GM21786 (cell line): ENCODE results near the gene ELF4.

Source experiments
- ATAC-seq: cut with Tn5 transposase; IDR thresholded peaks from one replicate; pipeline ENCODE4 v1.9.1; 2021; ENCODE audit not compliant: unreplicated experiment

Gene ELF4

DNA sequence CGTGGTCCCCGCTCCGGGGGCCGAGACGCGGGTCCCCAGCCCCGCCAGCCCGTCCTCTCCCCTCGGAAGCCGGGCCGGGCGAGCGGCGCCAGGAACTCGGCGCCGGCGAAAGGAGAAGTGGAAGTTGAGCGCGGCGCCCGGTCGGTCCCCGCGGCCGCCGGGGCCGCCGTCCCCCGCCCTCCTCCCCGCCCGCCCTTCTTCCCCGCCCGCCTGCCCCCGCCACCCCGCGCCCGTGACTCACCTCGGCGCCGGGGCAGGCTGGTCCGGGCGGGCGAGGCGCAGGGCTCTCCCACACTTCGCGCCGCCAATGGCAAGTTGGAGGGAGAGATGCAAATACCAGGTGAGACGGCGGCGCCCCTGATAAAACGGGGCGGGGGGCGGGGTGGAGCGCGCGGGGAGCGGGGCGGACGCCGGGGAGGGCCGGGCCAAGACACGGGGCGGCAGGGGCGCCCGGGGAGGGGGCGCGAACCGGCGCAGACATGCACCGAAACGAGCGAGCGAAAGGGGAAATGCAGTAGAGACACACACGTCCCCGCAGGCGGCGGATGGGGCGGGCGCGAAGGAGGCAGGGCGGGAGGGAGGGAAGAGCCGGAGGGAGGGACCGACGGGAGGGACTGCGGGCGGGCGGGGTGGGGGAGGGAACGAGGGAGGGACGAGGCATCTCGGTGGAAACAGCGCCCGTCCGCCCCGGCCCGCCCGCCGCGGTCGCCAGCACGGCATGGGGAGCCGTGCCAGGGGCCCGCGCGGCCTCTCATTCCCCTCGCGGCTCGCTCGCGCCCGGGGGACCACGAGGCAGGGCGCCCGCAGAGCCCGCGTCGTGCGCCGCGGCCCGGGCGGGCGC, at the start of gene ELF4:
TSS of gene ELF4 (minus strand) at position 119 of the 841 bp plus-strand sequence. CDS start 29,167 bp downstream, outside the sequence.
- no peak for ATAC-seq

GRCh38 chrX:130159776-130160175, 49.5 kb upstream of the ELF4 start:
- ATAC-seq = no peak

DNA sequence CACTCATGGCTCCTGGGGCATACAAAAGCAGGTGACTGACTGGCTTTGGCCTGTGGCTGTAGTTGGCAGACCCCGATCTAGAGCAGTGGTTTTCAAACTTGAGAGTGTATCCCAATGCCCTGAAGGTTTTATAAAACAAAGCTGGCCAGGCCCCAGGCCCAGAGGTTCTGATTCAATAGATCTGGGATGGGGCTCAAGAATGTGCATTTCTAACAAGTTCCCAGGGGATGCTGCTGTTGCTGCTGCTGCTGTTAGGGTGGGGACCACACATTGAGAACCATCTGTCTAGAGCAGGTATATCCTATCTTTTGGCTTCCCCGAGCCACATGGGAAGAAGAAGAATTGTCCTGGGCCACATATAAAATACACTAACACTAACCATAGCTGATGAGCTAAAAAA, 48.0 kb upstream of the ELF4 start:
- ATAC-seq = no peak

DNA sequence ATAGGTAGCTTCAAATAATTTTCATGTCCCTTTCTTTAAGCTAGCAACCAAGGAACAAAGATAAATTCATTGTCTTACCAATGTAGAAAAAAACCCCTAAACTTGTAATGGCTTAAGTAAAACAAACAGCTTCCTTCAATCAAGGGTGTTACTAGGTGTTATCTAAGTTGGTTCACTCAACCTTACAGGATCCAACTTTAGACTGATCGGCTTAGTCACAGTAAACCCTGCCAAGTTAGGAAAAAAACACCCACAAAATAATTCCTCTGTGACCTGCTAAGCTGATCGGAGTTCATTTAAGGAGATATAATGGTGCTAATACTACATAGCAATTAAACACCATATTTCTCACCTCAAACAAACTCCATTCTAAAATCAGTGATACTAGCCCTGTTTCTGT, 45.3 kb upstream of the ELF4 start:
- no peak for ATAC-seq

- no peak for ATAC-seq
Observed at GRCh38 chrX:130147631-130148030, 37.3 kb upstream of the ELF4 start.

DNA sequence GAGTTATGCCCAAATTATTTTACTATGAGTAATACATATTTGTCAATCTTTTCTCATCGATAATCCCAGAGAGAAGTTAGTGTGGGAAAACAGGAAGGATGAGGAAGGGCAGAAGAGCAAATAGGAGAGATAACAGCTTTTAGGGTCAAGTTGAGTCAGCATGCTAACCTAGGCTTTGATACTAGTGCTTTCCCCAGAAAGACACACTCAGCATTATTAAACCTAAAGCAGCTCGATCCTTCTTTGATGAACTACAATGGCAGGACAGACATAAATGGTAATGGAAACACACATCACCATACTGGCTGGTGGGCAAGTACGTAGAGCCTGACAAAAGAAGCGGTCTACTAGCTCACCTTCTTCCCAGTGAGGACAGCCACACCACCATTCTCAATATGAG, 34.8 kb upstream of the ELF4 start:
- ATAC-seq = no peak

- no peak for ATAC-seq
Observed at GRCh38 chrX:130144509-130144908, 34.2 kb upstream of the ELF4 start.

- ATAC-seq = no peak
Observed at GRCh38 chrX:130139474-130140201, 29.3 kb upstream of the ELF4 start.

DNA sequence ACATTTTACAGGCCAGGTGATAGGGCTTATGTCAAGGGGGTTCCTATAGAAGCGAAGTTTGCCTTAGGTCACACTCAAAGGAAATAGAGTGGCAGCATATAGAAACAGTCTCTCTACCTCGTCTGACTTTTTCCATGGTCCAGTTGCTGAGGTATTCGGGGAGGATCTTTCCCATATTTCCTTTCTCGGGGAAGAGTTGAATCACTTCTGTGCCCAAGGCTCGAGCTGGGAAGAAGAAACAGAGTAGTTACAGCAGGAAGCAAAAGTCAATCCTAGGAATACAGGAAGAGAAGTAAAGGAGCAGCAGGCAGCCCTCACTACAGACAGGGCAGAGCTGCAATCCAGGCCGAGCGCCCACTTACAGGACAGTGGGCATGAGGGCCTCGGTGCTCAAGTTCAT, 26.7 kb upstream of the ELF4 start:
- no peak for ATAC-seq

DNA sequence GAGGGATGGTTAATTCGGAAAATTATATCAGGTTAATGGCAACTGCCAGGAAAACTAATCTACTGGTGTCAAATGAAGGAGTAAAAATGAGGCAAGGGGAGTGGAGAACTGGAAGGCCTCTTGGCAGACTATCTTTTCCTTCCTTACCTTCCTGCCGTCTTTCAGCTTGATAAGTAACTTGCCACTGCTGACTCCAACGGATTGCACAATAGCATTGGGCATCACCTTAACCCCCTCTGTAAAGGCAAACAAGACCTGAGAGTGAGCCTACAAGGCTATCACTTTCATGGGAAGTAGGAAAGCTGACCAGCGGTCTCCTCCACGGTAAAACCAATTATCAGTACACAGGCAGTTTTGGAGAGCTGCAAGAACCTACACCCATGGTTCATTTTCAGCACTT, 26.2 kb upstream of the ELF4 start:
- no peak for ATAC-seq

GRCh38 chrX:130130990-130131389, 20.7 kb upstream of the ELF4 start:
- ATAC-seq = no peak

GRCh38 chrX:130125091-130125874, 15.0 kb upstream of the ELF4 start:
- no peak for ATAC-seq

DNA sequence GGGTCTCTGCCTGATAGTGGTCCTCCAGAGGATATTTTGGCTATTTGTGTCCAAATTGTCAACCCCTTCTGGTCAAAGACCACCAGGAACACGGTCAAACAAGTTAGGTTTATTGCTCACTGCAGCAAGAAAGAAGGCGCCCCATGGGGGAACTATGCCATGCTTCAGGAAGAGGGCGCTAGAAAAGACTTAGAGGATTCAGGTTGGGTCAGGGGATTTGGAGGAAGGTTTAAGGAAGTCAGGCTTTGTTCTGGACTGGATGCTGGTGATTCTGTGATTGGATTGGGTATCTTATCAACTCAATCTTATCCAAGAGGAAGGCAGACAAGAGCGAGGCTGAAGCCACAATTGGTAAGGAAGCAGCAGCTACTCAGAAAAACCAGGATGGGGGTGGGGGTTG, 14.3 kb upstream of the ELF4 start:
- ATAC-seq = no peak

DNA sequence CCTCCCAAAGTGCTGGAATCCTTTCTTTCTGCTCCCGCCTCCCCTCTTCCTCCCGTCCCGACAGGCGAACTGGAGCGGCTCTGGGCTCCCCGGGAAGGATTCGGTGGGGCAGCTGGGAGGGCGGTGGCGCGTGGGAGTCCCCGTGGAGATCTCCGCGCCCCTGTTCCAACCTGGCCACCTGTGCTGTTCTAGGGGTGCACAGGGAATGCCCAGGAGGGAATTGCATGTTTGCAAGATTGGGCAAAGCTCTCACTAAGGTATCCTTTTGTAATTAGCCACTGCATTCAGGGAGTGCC, 11.2 kb upstream of the ELF4 start:
- no peak for ATAC-seq

DNA sequence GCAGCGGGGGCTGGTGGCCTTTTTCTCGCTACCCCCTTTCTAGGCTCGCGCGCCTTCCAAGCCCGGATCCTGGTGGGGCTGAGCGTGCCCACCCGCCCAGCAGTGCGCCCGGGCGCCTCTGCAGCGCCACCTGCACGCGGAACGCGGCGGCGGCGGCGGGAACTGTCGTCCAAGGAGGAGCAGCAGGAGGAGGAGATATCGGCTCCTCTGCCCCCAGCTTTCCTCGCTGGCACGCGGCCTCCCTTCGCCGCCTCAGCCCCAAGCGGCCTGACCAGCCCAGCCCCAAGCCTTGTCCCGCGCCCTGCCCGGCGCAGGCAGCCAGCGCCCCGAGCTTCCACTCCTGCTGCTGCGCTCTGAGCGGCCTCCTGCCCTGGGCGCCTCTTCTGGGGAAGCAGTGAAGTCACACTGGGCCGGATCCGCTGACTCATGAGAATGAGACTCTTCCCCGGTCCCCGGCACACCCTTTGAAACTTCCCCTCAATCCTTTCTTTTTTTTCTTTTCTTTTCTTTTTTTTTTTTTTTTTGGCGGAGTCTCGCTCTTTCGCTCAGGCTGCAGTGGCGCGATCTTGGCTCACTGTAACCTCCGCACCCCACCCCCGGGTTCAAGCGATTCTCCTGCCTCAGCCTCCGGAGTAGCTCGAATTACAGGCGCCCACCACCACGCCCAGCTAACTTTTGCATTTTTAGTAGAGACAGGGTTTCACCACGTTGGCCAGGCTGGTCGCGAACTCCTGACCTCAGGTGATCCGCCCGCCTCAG, 10.6 kb upstream of the ELF4 start:
- peak; percentile 51 for ATAC-seq

DNA sequence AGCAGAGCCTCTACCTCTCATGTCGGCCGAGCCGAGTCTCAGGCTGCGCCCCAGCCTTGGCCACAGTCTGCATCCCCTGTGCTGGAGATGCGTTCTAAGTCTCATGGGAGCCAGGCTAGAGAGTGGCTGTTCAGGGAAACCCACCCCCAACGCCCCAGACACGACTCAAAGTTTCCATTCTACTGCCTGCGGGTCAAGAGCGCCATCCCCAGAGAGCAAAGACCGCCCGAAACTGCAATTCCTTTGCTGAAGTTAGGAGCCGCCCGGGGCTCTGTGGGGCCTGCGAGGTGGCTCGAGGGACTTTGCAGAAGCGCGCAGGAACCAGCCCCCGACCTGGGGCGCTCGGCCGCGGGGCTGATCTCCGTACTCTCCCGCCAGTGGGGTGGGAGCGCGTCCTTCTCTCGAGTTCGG, 10.0 kb upstream of the ELF4 start:
- peak; percentile 29 for ATAC-seq

DNA sequence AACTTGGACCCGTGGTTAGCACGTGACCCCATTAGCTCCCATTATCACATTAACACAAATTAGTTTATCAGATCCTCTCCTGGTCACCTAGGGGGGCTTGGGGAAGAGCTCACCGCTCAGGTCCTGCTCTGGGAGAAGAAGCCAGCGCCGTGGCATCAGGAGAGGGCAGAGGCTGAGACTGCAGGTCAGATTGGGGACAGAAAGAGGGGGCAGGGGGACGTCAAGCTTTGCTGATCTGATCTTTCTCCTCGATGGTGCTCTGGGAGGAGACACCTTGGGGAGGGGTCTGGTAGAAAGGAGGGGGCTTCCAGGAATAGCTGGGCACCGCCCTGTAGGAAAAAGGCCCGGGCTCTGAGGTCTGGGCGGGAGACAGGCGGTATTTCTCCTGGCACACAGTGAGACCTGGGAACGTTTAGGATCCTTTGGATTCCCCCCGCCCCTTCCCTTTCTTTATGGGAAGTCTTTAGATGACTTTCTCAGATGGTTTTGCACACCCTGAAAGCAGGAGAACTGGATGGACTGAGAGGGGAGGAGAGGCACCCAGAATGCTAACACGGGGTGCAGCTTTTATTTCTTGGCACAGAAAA, 9.1 kb upstream of the ELF4 start:
- ATAC-seq = no peak

- ATAC-seq = no peak
Observed at GRCh38 chrX:130118441-130119311, 8.4 kb upstream of the ELF4 start.

DNA sequence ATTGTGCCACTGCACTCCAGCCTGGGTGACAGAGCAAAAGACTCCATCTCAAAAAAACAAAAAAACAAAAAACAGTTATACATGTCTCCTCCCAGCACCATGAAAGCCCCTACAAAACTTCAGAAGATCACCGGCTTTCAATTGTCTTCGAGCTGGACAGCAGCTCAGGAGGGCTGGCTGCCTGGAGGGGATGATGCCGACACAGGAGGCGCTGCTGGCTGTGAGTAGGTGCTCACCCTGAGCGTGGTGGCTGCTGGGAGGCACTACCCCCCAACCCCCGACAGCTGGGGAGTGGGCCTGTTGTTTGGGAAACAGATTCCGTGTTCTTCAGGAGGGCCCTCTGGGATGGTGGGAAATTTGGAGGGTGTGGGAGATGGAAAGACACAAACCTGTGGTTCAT, 6.9 kb upstream of the ELF4 start:
- ATAC-seq = no peak
